K562 (cell line): ENCODE results near the gene HNRNPM. TPM values are rescaled to one million over a fixed set of nuclear protein-coding genes. Genes with fewer than 3 reads are reported as not detected.

Experiments used
- ATF1 ChIP-seq, 2 experiments: fragments of 450-650 bp in 1 of 2; IDR thresholded peaks; 2 replicates each; pipeline ENCODE4 v1.6.1; 2016; ENCODE audit warnings: missing compliant biosample characterization in 1 of 2, missing genetic modification characterization in 1 of 2
- CBFA2T2 ChIP-seq: fragments of 450-650 bp; conservative IDR thresholded peaks from 2 replicates; pipeline ENCODE4 v1.6.1; 2017; ENCODE audit warnings: mild to moderate bottlenecking
- COPS2 ChIP-seq: fragments of 450-650 bp; conservative IDR thresholded peaks from 2 replicates; pipeline ENCODE4 v1.6.1; 2016; ENCODE audit warnings: mild to moderate bottlenecking, moderate library complexity
- CREM ChIP-seq: IDR thresholded peaks from 2 replicates; pipeline ENCODE4 v1.6.1; 2014; ENCODE audit warnings: antibody characterized with exemption, low read depth
- CTCFL ChIP-seq: IDR thresholded peaks from 2 replicates; pipeline ENCODE4 v1.6.1; 2011; ENCODE audit warnings: borderline replicate concordance, low read depth, mild to moderate bottlenecking, moderate library complexity, low read length; ENCODE audit not compliant: insufficient read depth, poor library complexity, severe bottlenecking
- FOXA1 ChIP-seq: fragments of 450-650 bp; IDR thresholded peaks from 2 replicates; pipeline ENCODE4 v1.6.1; 2016; ENCODE audit warnings: mild to moderate bottlenecking, borderline replicate concordance
- FOXP1 ChIP-seq: sonication (generic); formaldehyde crosslinking; IDR thresholded peaks from 2 replicates; pipeline ENCODE4 v1.8.0; 2022; ENCODE audit warnings: mild to moderate bottlenecking, missing genetic modification reagents
- LCOR ChIP-seq: sonication (generic); formaldehyde crosslinking; IDR thresholded peaks from 2 replicates; pipeline ENCODE4 v1.8.0; 2022; ENCODE audit warnings: mild to moderate bottlenecking, missing genetic modification reagents
- MEIS2 ChIP-seq: fragments of 450-650 bp; IDR thresholded peaks from 2 replicates; pipeline ENCODE4 v1.6.1; 2014; ENCODE audit warnings: mild to moderate bottlenecking; ENCODE audit not compliant: partially characterized antibody
- MNT ChIP-seq, 2 experiments: fragments of 450-650 bp; conservative IDR thresholded peaks; 2 replicates each; pipeline ENCODE4 v1.6.1; 2017; ENCODE audit warnings: mild to moderate bottlenecking in 2 of 2, moderate library complexity in 2 of 2
- MTA1 ChIP-seq: fragments of 450-650 bp; IDR thresholded peaks from 2 replicates; pipeline ENCODE4 v1.6.1; 2017; ENCODE audit warnings: borderline replicate concordance
- NRF1 ChIP-seq, 2 experiments: fragments of 450-650 bp; IDR thresholded peaks in 1 of 2; conservative IDR thresholded peaks in 1 of 2; 2 replicates each; pipeline ENCODE4 v1.6.1; 2014; ENCODE audit warnings: mild to moderate bottlenecking in 2 of 2
- PKNOX1 ChIP-seq: fragments of 450-650 bp; IDR thresholded peaks from 2 replicates; pipeline ENCODE4 v1.6.1; 2016
- SMARCB1 ChIP-seq: IDR thresholded peaks from 2 replicates; pipeline ENCODE4 v1.6.1; 2011; ENCODE audit warnings: improper control_type of control experiment, low read depth; ENCODE audit not compliant: insufficient read length
- STAT5A ChIP-seq: IDR thresholded peaks from 2 replicates; pipeline ENCODE4 v1.6.1; 2012; ENCODE audit warnings: low read length, inconsistent platforms, borderline replicate concordance
- STAT6 ChIP-seq: sonication (generic); formaldehyde crosslinking; IDR thresholded peaks from 2 replicates; pipeline ENCODE4 v1.8.1; 2023; ENCODE audit warnings: mild to moderate bottlenecking, missing genetic modification reagents
- SUPT5H ChIP-seq: fragments of 450-650 bp; IDR thresholded peaks from 2 replicates; pipeline ENCODE4 v1.6.1; 2016
- ZKSCAN3 ChIP-seq: fragments of 250-450 bp; sonication (Bioruptor Pico); IDR thresholded peaks from 2 replicates; pipeline ENCODE4 v1.4.0; 2020
- ZNF384 ChIP-seq: IDR thresholded peaks from 2 replicates; pipeline ENCODE4 v1.6.1; 2012; ENCODE audit warnings: low read depth, low read length, improper control_type of control experiment
- polyA plus RNA-seq, 8 experiments: library from polyadenylated mRNA; depleted of rRNA in 4 of 8; stranded (reverse) in 5 of 8; unstranded in 3 of 8; fragments of >200 nt; fragmentation: Nextera tagmentation in 2 of 8; fragmentation: Illumina TruSeq in 1 of 8; extraction: Ambion mirVana in 2 of 8; extraction: Trizol in 1 of 8; gene quantifications; 2 replicates each; pipeline versions ENCODE4 v1.2.1 to v1.2.3, GENCODE V29; 2011 to 2014; ENCODE audit warnings: inconsistent platforms in 1 of 8, missing spikeins in 1 of 8
- total RNA-seq, 7 experiments: library from RNA; depleted of rRNA in 6 of 7; stranded (reverse); fragments of >200 nt in 6 of 7; fragmentation: Illumina TruSeq in 2 of 7; extraction: Trizol in 2 of 7; gene quantifications; 2 replicates each; pipeline versions ENCODE4 v1.2.1 to v1.2.3, GENCODE V29; 2011 to 2021; ENCODE audit warnings: low replicate concordance in 1 of 7
- TF ChIP-seq, protein P1 (sequence below): fragments of 450-650 bp; IDR thresholded peaks from 2 replicates; pipeline ENCODE4 v1.6.1; 2016; ENCODE audit warnings: antibody characterized with exemption

The HNRNPM gene
- total and polyA plus RNA-seq, 9 of the 15 experiments (the other 6 are each of a cell fraction or from before 2014, with no cell fraction given), result 11.1 to 340 (median 195) TPM

- TF ChIP-seq STAT6 (CRISPR knock-in tag), result 0 out of 2 replicates have a peak, but pooled peaks have one; percentile 21
- no peak for TF ChIP-seq COPS2
- TF ChIP-seq ZKSCAN3 (CRISPR knock-in tag), result no peak
- no peak for TF ChIP-seq ATF1 (CRISPR knock-in tag; IDR thresholded peaks at IDR 0.05)
- no peak for TF ChIP-seq ATF1 (tag; IDR thresholded peaks at IDR 0.05)
- TF ChIP-seq MTA1, result no peak
- peak in 1 of 2 experiments; percentile 60; a peak in 3 of 4 replicates for TF ChIP-seq NRF1 (conservative IDR thresholded peaks at IDR 0.05 in 1 of 2, IDR thresholded peaks at IDR 0.05 in 1 of 2)
- peak; percentile 85 for TF ChIP-seq MEIS2
- TF ChIP-seq CBFA2T2, result no peak
- no peak for TF ChIP-seq SMARCB1
- no peak for TF ChIP-seq STAT5A
- TF ChIP-seq LCOR (CRISPR knock-in tag), result 0 out of 2 replicates have a peak, but pooled peaks have one; percentile 47
- TF ChIP-seq SUPT5H, result peak; percentile 48; the same call in 1 of the 2 replicates
- peak in 1 of 2 experiments; percentile 15; a peak in 1 of 4 replicates for TF ChIP-seq MNT (conservative IDR thresholded peaks at IDR 0.05)
- peak; percentile 8; the same call in 1 of the 2 replicates for TF ChIP-seq ZNF384
- no peak for TF ChIP-seq FOXA1
- peak; percentile 27 for TF ChIP-seq CTCFL
- no peak for TF ChIP-seq FOXP1 (CRISPR knock-in tag)
- TF ChIP-seq, protein P1, sequence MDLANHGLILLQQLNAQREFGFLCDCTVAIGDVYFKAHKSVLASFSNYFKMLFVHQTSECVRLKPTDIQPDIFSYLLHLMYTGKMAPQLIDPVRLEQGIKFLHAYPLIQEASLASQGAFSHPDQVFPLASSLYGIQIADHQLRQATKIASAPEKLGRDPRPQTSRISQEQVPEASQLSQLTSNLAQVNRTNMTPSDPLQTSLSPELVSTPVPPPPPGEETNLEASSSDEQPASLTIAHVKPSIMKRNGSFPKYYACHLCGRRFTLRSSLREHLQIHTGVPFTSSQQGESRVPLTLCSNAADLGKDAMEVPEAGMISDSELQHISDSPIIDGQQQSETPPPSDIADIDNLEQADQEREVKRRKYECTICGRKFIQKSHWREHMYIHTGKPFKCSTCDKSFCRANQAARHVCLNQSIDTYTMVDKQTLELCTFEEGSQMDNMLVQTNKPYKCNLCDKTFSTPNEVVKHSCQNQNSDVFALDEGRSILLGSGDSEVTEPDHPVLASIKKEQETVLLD, result no peak
- peak; percentile 12; the same call in 1 of the 2 replicates for TF ChIP-seq CREM
- TF ChIP-seq PKNOX1, result peak; percentile 98
Measured at GRCh38 chr19:8525401-8525684, 80.6 kb downstream of the HNRNPM start (continued).
